ENCODE results near the gene COPS9.

Gene COPS9

DNA sequence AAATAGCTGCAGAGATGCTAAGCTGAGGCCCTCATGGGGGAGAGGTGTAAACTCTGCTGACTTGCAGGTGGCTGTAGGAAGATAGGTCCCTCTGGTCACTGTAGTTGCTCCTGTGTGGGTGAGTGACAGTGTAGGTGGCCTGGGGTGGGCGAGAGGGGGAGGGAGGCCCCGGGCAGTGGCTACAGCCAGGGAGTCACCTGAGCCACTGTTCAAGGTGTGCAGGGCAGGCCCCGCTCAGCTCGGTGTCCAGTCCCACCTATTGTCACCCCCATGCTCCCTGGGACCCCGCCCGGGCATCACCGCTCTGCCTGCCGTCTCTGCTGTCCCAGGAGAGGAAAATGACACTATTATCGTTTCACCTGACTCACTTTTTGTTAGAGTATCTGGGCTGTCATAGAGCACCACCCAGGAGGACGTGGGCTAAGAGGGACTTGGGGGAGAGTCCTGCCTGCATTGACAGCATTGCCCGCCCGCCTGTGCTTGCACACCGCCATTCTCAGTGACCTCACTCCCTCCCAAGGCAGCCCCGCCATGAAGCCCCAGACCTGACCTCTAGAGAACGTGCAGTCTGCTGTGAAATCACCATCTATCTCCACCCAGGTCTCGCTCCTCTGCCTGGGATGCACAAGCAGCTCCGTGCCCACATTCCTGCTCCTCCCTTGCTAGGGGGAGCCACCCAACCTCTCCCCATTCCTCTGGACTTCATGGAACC, 29.2 kb downstream of the COPS9 start:
- no peak for DNase-seq

DNA sequence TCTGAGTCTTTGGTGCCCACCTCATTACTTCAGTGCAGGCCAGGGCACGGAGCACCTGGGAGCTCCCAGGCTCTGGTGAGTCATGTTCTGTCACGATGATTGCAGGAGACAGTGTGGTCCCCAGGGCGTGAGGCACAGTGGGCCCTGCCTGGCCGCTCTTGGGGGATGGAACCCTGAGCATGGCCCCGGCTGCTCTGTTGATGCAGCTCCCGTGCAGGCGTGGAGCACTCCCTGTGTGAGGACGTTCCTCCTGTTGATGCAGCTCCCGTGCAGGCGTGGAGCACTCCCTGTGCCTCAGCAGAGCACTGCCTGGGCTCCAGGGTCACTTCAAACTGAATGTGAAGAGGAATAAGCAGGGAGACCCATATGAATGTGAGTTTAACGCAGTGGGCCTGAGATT, 30.1 kb downstream of the COPS9 start:
- no peak for DNase-seq

DNA sequence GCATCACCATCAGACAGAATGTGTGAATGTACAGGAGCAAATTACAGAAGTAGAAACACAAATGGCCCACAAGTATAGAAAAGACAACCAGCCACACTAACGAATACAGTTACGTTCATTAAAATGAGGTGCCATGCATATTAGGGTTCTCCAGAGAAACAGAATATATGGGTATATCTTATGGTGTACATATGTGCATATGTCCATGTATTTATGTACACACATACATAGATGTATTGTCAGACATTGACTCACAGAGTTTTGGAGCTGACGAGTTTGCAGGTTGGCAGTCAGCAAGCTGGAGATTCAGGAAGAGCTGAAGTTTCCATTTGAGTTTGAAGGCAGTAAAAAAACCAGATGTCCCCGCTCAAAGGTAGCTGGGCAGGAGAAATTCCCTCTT, 33.0 kb downstream of the COPS9 start:
- no peak for DNase-seq

DNA sequence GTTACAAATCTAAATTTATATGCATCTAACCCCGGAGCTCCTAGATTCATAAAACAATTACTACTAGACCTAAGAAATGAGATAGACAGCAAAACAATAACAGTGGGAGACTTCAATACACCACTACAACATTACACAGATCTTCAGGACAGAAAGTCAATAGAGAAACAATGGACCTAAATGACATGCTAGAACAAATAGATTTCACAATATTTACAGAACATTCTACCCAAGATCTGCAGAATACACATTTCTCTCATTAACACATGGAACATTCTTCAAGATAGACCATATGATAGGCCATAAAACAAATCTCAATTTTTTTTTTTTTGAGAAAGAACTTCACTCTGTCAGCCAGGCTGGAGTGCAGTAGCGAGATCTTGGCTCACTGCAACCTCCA, 37.8 kb downstream of the COPS9 start:
- no peak for DNase-seq

DNA sequence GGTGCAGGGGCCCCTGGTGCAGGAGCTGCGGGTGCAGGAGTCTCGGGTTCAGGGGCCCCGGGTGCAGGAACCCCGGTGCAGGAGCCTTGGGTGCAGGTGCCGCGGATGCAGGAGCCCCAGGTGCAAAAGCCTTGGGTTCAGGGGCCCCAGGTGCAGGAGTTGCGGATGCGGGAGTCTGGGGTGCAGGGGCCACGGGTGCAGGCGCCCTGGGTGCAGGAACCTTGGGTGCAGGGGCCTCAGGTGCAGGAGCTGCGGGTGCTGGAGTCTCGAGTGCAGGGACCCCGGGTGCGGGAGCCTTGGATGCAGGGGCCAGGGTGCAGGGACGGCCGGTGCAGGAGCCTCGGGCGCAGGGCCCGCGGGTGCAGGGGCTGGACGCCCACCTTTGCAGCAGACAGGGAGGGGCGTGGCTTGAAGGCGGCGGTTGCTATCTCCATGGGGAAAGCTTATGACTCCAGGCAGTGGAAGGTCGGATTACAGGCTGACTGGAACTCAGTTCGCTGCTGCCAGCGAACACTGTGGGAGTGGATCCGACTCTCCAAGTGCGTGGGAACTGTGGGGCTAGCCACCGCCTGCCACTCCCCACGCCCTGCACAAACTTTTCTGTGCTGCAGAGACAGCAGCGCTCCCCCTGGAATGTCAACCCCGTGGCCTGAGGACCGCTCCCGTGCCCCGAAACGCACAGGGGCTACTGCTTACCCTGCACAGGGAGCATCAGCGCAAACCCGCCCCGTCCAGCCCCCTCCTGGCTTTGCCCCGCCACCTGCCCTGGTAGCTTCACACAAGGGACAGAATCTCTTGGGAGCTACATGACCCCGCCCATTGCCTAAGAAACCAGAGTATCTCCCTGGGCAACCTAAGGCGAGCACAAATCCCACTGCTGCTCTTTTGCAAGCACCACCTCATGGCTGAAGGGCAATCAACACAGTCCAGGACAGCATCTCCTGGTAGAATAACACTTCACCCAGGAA, 40.3 kb downstream of the COPS9 start:
- DNase-seq, result no peak

DNA sequence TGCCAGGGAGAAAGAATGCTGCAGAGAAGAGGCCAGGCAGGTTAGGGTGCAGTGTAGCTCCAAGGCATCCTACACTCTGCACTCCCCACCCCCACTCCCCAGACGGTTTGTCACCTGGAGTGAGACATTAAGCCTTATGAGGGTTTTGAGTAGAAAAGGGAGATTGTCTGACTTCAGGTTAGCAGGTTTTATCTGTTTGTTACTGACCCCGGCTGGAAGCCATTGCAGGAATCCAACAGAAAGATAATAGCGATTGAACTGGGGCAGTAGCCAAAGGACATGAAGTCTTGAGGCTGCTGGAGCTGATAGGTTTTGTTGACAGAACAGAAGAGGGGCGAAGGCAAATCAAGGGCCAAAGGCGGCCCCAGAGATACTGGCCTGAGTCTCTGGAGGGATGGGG, 46.8 kb downstream of the COPS9 start:
- no peak for DNase-seq

DNA sequence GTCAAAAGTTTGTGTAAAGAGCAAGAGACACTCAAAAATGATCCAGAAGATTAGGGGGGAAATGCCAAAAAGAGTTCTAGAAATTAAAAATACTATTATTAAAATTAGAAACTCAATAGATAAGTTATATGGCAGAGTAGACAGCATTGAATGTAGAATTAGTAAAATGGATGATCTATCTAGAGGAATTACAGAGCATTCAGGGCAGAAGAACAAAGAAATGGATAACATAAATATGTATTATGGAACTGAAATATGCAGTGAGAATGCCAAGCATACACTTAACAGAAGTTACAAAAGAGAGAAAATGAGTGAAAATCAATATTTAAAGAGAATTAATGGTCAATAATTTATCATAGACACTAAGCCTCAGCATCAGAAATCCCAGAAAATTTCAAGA, 49.5 kb downstream of the COPS9 start:
- no peak for DNase-seq
